ENCODE data around the gene TMEM215. TPM values are rescaled to one million over a fixed set of nuclear protein-coding genes. Genes with fewer than 3 reads are reported as not detected.

TMEM215 gene
- total and polyA plus RNA-seq, 2 of the 8 experiments (the other 6 are each of a cell fraction or from before 2014, with no cell fraction given): 0.33 to 0.67 TPM

- Histone ChIP-seq H3K4me1 (replicated peaks in 1 of 4; ENCODE audit: control insufficient read depth in 3 of 4, insufficient read depth in 4 of 4, low read length in 3 of 4) (no peaks in the 10 kb centered on the region), H4K8ac (ENCODE audit: extremely low read depth, insufficient read depth, low read length) (peak overlapping the region; percentile 25; the same call in 1 of the 2 replicates), H4K20me1 (replicated peaks in 1 of 2; ENCODE audit: control insufficient read depth in 1 of 2, insufficient read depth in 2 of 2, low read length in 2 of 2) (no peaks in the 10 kb centered on the region), H2BK120ac (replicated peaks; ENCODE audit: low read depth, low read length) (no peak overlapping the region), H3K18ac (ENCODE audit: extremely low read depth, low read length) (no peak overlapping the region), H3K4ac (replicated peaks; ENCODE audit: insufficient read length, low read depth, low read length) (no peak overlapping the region), H3K9ac (replicated peaks in 1 of 4; ENCODE audit: extremely low read depth in 1 of 4, low read depth in 3 of 4, low read length in 3 of 4) (no peak overlapping the region), H2AK5ac (ENCODE audit: low read depth, low read length) (no peak overlapping the region), H3K23me2 (ENCODE audit: low read depth, low read length) (no peaks in the 10 kb centered on the region), H3K23ac (ENCODE audit: insufficient read length) (no peak overlapping the region), H3K36me3 (ENCODE audit: control insufficient read depth in 2 of 4, insufficient read depth in 4 of 4, low read length in 3 of 4) (no peaks in the 10 kb centered on the region; a peak in 1 of 8 replicates), H3K27me3 (replicated peaks in 1 of 4; ENCODE audit: control insufficient read depth in 3 of 4, extremely low read depth in 1 of 4, insufficient read depth in 3 of 4, low read length in 3 of 4) (no peaks in the 10 kb centered on the region), H3K27ac (ENCODE audit: low read depth, low read length) (no peak overlapping the region), H2BK5ac (ENCODE audit: low read depth, low read length) (no peak overlapping the region), H3K79me2 (ENCODE audit: control insufficient read depth in 1 of 2, insufficient read depth in 2 of 2, low read length in 2 of 2) (no peaks in the 10 kb centered on the region), H2BK15ac (ENCODE audit: low read length) (no peak overlapping the region), H3K56ac (replicated peaks; ENCODE audit: insufficient read length, low read depth, low read length) (no peak overlapping the region), H3K4me2 (ENCODE audit: insufficient read depth in 1 of 2, low read depth in 2 of 2, low read length in 2 of 2) (no peak overlapping the region), H4K5ac (ENCODE audit: insufficient read length, low read depth, low read length) (no peak overlapping the region), H2BK12ac (ENCODE audit: low read depth, low read length) (no peak overlapping the region), H2BK20ac (ENCODE audit: low read length) (no peak overlapping the region), H3K79me1 (ENCODE audit: low read depth, low read length) (no peaks in the 10 kb centered on the region), H3K14ac (ENCODE audit: insufficient read length) (no peak overlapping the region), H2AFZ (ENCODE audit: low read length) (no peak overlapping the region), H3K9me3 (ENCODE audit: insufficient read depth in 2 of 2, low read depth in 1 of 2, low read length in 1 of 2) (no peaks in the 10 kb centered on the region), H3K4me3 (ENCODE audit: extremely low read depth in 1 of 4, insufficient read depth in 2 of 4, low read depth in 3 of 4, low read length in 4 of 4) (no peak overlapping the region), H4K91ac (replicated peaks; ENCODE audit: insufficient read length, low read length) (no peak overlapping the region)
- 81% methylated on average over 3 of the region's 3 CpGs; no CpG with 5 or more reads in 1 of the 2 experiments for WGBS, 2 experiments (ENCODE audit: extremely low coverage in 1 of 2, insufficient coverage in 1 of 2, insufficient read length in 1 of 2, insufficient replicate concordance in 2 of 2, low coverage in 1 of 2, low lambda C conversion rate in 2 of 2, missing lambda C conversion rate in 1 of 2)
- FAIRE-seq (no peak), DNase-seq (ENCODE audit: low read depth in 1 of 2, low spot score in 2 of 2) (no peak)
- ChIA-PET POLR2A (ENCODE audit: partially characterized antibody) (no interaction called here), CTCF (ENCODE audit: partially characterized antibody) (interaction anchor here (0.7 to 0.9 kb wide), 2 partner anchors 29 to 183 kb away, joined by 3 to 4 read pairs; no protein-coding TSS in a partner anchor)
- no peak for TF ChIP-seq BRCA1 (IDR thresholded peaks at IDR 0.05; ENCODE audit: low read depth, low read length)
- no peak for TF ChIP-seq SP1 (IDR thresholded peaks at IDR 0.05; ENCODE audit: low read depth, low read length)
- no peak for TF ChIP-seq NRF1 (IDR thresholded peaks at IDR 0.05; ENCODE audit: low read depth, low read length)
- TF ChIP-seq YY1 (IDR thresholded peaks at IDR 0.05; ENCODE audit: low read depth, low read length): no peak
- no peak for TF ChIP-seq HDAC6 (IDR thresholded peaks at IDR 0.05; ENCODE audit: low read depth, low read length)
- no peak for TF ChIP-seq CEBPB (IDR thresholded peaks at IDR 0.05; ENCODE audit: low read depth, low read length)
- TF ChIP-seq GABPA (IDR thresholded peaks at IDR 0.05; ENCODE audit: borderline replicate concordance, insufficient read depth, low read length): no peak
- no peak for TF ChIP-seq GTF2F1 (IDR thresholded peaks at IDR 0.05; ENCODE audit: borderline replicate concordance, low read depth, low read length)
- no peak for TF ChIP-seq MAFK (IDR thresholded peaks at IDR 0.05; ENCODE audit: low read depth, low read length)
- no peak for TF ChIP-seq RAD21 (IDR thresholded peaks at IDR 0.05 in 1 of 2, conservative IDR thresholded peaks at IDR 0.05 in 1 of 2; ENCODE audit: low read depth in 2 of 2, low read length in 2 of 2)
- TF ChIP-seq SRF (IDR thresholded peaks at IDR 0.05; ENCODE audit: low read depth, low read length): no peak
- TF ChIP-seq SIN3A (conservative IDR thresholded peaks at IDR 0.05 in 1 of 2, IDR thresholded peaks at IDR 0.05 in 1 of 2; ENCODE audit: low read depth in 1 of 2, low read length in 2 of 2): no peak
- no peak for TF ChIP-seq POLR2AphosphoS5 (IDR thresholded peaks at IDR 0.05; ENCODE audit: low read depth, low read length)
- no peak for TF ChIP-seq KDM4A (IDR thresholded peaks at IDR 0.05; ENCODE audit: low read depth, low read length, severe bottlenecking)
- no peak for TF ChIP-seq HDAC2 (IDR thresholded peaks at IDR 0.05; ENCODE audit: borderline replicate concordance in 1 of 2, low read depth in 2 of 2, low read length in 2 of 2)
These were observed 27.9 kb downstream of the TMEM215 start for GRCh38 chr9:32811246-32811645.

Data from H1 (cell line).